ENCODE data around the gene TACR2. TPM values are rescaled to one million over a fixed set of nuclear protein-coding genes. Genes with fewer than 3 reads are reported as not detected.

The TACR2 gene
- 0.19 and 0.40 TPM in 2 replicates for total RNA-seq

DNA sequence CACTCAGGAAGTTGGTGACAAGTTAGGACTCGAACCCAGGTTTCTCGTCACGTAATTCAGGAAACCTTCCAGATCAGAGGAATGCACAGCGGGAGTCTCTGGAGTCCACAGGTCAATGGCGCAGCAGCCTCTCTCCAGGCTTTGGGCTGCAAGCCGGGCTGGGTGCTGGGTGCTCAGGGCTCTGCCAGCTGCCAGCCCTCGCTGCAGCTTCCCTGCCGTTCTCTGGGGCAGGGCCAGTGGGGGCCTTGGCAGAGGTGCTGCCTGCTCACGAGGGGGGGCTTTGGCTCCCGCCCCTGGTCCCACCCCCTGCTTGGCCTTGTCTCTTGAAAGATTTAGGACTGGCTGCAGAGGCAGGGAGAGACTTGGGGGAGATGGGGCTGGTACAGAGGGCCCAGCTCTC is at the start of gene TACR2:
Gene TACR2 (minus strand): TSS at position 224 of the 400 bp plus-strand sequence. CDS start 595 bp downstream, outside the sequence.

DNA sequence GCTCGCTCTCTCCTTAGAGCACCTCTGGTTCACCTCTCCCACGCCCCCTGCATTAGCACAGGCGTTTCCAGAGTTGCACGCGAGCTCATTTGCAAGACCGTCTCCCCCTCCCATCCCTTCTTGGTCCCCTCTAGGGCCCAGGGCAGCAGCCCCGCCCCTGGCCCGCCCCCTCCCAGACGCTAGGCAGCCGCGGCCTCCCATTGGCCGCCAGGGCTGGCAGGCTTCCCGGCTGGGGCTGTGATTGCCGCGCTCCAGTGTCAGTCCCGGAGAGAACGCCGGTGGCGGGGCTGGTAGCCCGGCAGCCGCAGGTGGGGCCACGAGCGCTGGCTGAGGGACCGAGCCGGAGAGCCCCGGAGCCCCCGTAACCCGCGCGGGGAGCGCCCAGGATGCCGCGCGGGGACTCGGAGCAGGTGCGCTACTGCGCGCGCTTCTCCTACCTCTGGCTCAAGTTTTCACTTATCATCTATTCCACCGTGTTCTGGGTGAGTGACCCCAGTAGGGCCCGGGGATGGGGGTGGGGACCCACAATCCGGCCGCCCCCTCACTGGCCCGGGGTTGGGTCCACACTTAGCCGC is 34.6 kb upstream of the TACR2 start, which contains the start of gene TSPAN15:
Gene TSPAN15 (plus strand): TSS at position 257 of the 575 bp plus-strand sequence. CDS start 130 bp downstream, at position 387.

Other genes starting within 250 kb of the TACR2 start
- gene SUPV3L1, start 236.7 kb downstream of the TACR2 start, total RNA-seq = 23.3 and 25.1 TPM in 2 replicates
- 1.4 and 1.7 TPM in 2 replicates for gene HKDC1, start 196.6 kb downstream of the TACR2 start, total RNA-seq
- gene HK1, start 138.4 kb downstream of the TACR2 start, total RNA-seq = 241 and 301 TPM in 2 replicates
- 1.6 and 4.2 TPM in 2 replicates for gene TSPAN15, start 34.5 kb upstream of the TACR2 start, total RNA-seq
- not detected in 2 replicates for gene NEUROG3, start 156.5 kb upstream of the TACR2 start, total RNA-seq
- 0.13 and 0.19 TPM in 2 replicates for gene FAM241B, start 213.3 kb upstream of the TACR2 start, total RNA-seq

Measured in aortic smooth muscle cell (primary cell).